Kidney capillary endothelial cell (primary cell): ENCODE data around the gene NXPE4.

Experiments
- DNase-seq: peaks from one replicate; pipeline ENCODE4 v3.0.0-alpha.2; 2018; ENCODE audit warnings: low spot score

The NXPE4 gene

GRCh38 chr11:114559425-114560310 lies 35.9 kb downstream of the NXPE4 start, which contains the start of gene NXPE1:
Gene NXPE1, minus strand, starts transcription at chr11:114559881. Its CDS starts 8,680 bp downstream, at chr11:114551201.
- DNase-seq, result no peak

GRCh38 chr11:114556135-114556534 lies 39.5 kb downstream of the NXPE4 start:
- no peak for DNase-seq

- DNase-seq, result no peak
Observed at GRCh38 chr11:114553642-114554041, 41.9 kb downstream of the NXPE4 start.

DNA sequence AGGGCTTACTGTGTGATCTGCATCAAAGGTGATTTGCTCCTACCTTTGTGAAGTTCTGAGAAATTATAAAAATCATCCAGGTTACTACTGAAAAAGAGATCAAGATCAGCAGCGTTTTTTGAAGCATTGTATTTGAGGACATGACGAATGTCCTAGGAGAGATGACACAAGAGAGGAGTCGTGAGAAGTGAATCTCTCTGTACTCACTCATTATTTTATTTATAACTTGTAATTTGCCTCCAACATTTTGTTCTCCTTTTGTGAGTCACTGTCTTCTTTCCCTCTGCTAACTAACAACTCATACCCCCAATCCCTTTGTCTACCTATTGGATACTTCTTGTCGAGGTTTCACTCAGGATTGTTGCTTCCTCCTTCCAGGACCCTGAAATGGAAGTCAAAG lies 44.5 kb downstream of the NXPE4 start:
- DNase-seq, result no peak

- DNase-seq, result no peak
Observed at GRCh38 chr11:114525682-114526081, 69.9 kb downstream of the NXPE4 start.

DNA sequence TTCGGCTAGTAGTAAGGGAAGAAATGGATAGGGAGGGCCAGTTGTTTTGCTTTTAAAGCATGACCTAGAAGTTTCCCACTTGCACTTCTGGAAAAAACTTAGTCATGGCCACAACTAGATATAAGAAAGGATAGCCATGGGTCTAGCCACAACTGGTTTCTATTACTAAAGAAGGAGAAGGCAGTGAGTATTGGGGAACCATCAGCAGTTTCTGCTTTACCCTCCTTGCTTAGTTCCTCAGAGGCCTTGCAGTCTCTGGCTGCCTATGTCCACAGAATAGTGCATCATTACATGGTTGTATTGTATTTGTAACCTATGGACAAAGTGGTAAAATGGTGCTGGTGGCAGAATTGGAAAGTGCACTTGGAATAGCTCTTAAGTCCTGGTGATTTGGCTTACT lies 71.5 kb downstream of the NXPE4 start:
- no peak for DNase-seq

- DNase-seq, result no peak
Observed at GRCh38 chr11:114522818-114523217, 72.8 kb downstream of the NXPE4 start.
